CD4-positive, alpha-beta T cell treated with Interleukin-2 at 100 ng/mL for 4 hours (primary cell): Measurements from ENCODE around the gene TMEM181.
"Not testable (repeated sequence)": the region's sequence is repeated elsewhere in the genome, so short reads cannot be mapped to it uniquely, and the experiment has no call there.

ENCODE experiments used
- DNase-seq: peaks from one replicate; pipeline ENCODE4 v3.0.0-alpha.2; 2020; ENCODE audit warnings: low spot score

Gene TMEM181, protein sequence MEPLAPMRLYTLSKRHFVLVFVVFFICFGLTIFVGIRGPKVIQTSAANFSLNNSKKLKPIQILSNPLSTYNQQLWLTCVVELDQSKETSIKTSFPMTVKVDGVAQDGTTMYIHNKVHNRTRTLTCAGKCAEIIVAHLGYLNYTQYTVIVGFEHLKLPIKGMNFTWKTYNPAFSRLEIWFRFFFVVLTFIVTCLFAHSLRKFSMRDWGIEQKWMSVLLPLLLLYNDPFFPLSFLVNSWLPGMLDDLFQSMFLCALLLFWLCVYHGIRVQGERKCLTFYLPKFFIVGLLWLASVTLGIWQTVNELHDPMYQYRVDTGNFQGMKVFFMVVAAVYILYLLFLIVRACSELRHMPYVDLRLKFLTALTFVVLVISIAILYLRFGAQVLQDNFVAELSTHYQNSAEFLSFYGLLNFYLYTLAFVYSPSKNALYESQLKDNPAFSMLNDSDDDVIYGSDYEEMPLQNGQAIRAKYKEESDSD

DNA sequence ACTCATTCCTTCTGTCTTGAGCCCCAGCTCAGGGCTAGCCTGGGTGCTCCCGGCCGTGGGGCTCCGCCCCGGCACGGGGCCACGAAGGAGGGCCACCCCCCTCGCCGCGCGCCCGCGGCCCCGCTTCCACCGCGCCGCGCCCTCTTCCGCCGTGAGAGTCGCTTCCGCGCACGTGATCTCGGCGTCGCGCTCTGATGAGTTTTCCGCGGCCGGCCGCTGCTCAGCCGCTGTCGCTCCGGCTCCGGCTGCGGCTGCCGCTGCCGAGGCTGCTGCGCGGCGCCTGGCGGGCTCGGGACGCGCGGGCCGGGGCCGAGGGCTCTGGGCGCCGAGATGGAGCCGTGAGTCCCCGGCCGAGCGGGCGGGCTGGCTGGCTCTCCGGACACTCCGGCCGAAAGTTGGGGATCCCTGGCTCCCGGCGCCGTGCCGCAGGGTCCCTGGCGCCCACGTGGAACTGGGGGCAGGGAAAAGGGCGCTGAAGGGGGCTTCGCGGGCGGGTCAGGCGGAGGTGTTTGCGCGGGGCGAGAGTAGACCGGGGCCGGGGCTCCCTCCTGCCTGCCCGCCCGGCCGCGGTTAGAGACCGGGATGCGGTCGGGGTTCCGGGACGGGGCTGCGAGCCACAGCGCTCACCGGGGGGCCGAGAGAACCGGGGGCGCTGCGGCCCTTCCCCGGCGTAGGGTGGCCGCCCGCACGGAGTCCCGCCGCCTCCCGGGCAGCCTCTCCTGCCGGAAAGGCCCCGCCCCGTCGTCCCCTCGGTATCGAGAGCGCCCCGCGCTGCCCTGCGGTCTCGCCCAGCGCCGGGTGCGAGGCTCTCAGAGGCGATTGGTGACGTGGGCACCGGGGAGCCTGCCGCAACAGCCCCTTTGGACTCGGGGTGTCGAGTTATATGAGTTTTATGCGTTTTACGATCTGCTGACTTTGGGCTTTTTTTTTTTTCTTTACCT is at the start of gene TMEM181:
TSS of gene TMEM181 (plus strand) at position 197 of the 941 bp plus-strand sequence. CDS start at position 331, 134 bp downstream.
- peak; percentile 87 for DNase-seq

DNA sequence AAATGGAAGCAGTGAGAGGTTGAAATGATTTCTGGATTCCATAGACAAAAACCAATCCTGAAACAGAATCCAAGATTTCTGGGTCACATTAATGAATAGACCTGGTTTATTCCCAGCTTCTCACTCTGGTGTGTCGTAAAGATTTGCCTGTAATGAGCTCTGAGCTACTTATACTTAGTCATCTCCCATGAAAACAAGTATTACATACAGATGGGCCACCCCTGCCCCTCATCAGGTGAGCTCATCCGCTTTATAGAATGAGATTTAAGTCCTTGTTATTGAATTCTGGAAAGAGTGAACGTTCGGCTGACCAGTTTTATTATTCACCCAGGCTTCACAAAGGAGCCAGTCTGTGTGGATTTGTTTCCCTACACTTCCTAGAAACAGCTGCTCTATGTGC is 47.1 kb upstream of the TMEM181 start:
- DNase-seq, result no peak

DNA sequence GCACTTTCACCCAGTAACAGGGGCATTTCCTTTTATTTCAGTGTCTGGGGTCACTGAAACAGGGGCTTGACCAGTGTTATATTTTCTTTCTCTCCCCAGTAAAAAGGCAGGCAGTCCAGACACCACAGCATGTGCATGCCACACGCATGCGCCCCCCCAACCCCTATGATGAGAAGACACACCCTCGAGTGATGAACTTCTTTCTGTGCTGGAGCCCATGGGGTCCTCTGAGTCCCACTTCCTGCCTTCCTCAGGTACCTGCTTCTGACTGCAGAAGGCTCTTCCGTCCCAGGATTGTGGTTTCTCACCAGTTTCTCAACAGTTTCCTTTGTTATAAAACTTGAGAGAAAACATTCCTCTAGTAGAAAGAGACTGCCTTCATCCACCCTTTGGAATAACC is 45.7 kb upstream of the TMEM181 start:
- DNase-seq, result no peak

DNA sequence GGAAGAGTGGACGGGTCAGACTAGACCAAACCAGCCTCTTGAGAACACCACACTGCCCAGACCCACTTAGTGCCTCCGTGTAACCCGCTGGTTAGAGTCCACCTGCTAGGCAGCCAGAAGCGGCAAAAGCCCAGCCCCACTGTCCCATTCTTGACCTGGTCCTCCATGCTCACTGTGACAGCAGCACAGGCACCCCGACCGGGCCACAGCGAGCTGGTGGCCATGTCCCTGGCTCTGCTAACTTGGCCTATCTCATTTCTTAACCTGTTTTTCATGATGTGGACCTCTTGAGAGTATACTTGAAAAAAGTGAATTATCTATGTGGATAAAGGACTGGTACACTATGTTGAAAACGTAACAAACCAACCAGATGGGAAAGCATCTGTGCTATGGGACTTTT is 44.9 kb upstream of the TMEM181 start:
- DNase-seq, result no peak

DNA sequence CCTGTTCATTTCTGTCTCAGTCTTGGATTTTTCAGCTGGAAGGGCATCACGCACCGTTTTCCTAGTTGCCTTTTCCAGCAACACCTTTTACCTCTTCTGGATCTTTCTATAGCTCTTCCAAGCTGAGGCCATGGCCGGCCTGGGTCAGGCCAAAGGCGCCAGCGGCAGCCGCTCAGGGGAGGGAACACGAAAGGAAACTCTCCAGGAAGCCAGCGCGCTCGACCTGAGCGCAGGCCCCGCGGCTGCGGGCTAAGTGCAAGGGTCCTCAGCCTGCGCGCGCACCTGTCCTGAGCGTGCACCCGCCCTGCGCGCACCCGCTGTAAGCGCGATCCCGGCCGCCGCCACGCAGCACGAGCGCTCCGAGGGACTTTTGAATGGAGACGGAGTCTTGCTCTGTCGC is 43.8 kb upstream of the TMEM181 start:
- DNase-seq, result no peak

DNA sequence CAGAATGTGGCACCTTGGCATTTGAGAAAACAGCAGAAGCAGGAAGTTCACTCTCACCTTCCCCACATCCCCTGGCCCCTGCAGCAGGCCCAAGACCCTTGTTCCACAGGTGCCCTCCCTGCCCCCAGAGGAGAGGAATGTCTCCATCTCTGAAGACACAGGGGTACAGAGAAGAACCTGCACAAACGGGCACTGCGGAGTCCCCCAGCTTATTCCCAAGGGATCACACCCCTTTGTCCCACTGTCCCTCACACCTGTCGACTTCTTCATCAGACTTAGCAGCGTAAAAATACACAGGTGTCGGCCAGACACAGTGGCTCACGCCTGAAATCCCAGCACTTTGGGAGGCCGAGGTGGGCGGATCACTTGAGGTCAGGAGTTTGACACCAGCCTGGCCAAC is 42.9 kb upstream of the TMEM181 start:
- DNase-seq, result no peak

DNA sequence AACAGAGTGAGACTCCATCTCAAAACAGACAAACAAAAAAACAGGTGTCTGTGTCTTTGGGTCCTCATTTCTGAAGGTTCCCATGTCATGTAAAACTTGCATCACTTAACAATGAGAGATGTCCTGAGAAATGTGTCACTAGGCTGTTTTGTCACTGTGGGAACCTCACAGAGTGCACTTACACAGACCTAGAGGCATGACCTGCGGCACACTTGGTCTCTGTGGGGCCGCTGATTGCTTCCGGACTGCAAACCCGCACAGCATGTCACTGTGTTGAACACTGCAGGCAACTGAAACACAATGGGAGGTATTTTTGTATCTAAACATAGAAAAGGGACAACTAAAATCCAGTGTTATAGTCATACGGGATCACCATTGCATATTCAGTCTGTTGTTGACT is 42.3 kb upstream of the TMEM181 start:
- no peak for DNase-seq

DNA sequence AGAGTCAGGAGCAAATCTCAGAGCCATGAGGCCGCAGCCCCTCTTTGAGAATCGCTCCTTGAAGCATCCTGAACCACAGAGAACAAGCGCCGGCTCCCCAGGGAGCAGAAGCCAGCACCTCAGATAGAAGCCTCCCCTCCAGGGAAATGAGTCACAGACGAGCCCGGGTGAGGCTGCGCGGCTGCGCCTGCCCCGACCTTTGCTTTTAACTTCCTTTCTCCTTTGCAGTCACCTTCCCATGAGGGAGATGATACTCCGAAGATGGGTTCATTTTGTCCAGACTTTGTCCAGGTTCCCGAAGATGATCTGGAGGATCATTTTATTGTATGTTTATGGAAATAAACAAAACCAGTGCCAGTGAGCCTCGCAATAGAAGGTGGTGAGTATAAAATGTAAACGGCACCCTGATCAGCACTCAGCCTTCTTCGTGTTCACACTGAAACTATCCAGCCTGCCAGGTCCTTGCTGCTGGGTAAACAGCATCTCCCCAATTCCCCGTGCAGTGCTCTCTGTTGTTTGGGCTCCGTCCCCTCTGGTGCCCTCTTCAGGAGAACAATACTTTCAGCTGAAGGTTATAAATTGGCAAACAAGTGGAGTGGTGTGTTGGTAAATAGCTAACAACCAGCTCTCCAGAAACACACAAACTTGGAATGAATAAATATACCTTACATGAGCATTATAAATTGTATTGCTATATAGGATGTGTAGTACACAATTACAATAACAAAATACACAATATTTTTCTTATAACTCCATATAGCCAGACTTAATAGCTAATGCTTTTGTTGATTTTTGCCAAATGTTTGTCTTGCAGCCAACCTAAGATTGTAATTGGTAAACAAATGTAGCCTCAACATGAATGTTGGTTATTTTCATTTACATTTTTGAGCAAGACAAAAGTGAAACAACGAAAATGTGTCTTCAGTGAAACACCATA is 41.4 kb upstream of the TMEM181 start:
- DNase-seq, result peak; percentile 69

DNA sequence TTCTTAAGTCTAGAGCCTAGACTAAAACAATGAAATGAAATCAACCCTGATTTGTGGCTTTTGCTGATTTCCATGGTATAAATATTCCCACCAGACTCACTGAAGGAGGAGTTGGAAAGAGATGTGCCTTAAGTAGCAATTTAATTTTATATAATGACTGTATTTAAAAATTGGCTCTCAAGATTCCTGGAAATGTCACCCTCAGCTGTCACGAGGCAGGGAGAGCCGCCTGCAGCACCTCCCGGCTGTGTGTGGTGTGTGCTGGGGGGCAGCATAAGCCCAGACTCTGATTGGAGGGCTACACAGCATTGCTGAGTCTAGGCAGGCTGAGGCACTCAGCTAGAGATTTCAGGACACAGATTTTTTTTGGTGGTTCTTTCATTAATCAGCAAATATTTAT is 40.6 kb upstream of the TMEM181 start:
- DNase-seq, result no peak

DNA sequence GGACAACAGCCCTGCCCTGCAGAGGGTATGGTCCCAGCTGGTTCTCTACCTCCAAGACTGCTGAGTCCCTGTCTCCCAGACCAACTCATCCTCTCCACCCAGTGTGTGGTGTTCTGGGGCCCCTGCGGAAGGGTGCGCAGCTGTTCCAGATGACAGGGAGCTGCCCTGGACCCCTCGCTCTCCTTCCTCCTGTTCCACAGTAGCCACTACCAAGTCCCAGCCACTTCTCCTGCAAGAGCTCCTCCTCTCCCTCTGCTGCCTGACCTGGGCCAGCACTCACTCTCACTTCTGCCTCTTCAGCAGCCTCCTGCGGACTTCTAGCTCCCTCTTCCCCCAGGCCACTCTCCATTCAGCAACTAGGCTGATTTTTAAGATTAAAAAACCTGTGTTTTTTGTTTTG is 40.1 kb upstream of the TMEM181 start:
- no peak for DNase-seq

DNA sequence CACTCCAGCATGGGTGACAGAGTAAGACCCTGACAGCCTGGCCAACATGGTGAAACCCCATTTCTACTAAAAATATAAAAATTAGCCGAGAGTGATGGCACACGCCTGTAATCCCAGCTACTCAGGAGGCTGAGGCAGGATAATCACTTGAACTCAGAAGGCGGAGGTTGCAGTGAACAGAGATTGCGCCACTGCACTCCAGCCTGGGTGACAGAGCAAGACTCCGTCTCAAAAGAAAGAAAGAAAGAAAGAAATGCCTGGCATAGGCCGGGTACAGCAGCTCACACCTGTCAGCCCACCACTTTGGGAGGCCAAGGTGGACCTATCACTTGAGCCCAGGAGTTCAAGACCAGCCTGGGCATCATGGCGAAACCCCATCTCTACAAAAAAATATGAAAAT is 38.9 kb upstream of the TMEM181 start:
- not testable (repeated sequence) for DNase-seq

DNA sequence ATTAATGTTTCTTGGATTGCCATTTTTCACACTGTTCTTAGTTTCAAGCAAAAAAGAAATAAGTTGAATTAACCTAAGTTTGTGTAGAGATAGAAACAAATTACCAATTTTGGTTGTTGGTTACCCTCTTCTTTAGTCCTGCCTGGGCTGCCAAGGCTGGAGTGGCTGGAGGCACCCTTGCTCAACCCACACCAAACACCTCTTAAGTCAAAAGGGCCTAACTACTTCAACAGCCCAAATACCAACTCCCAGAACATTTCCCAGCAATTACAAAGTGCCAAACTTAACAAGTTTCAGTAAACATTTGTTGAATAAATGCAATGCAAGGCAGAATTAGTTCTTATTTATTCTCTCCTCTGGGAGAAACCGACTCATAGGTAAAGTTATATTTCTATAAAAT is 38.1 kb upstream of the TMEM181 start:
- no peak for DNase-seq

DNA sequence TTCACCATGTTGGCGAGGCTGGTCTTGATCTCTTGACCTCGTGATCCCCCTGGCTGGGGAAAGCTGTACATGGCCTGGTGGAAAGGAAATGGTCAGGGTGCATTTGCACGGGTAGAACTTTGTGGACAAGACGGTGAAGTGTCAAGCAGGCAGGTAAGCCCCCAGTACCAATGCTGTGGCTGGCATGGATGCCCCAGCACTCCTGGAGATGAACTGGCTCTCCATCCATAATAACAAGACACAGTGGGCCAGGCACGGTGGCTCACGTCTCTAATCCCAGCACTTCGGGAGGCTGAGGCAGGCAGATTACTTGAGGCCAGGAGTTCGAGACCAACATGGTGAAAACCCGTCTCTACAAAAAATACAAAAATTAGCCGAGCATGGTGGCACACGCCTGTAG is 37.3 kb upstream of the TMEM181 start:
- no peak for DNase-seq

DNA sequence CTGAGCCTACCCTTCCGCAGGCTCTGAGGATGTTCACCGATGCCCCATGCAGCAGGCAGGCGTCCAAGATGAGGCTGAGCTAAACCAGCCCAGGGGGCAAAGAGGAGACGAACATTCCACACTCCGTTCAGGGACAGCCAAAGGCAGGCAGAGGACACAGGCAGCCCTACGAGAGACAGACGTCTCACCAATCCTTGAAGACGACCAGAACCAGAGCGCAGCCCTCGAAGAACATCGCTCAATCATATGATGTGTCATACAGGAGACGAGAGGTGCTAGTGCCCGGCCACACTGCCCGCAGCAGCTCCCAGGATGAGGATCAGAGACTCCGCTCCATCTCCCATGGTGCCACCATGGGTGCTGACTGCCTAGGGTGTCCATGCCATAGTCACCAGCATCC is 35.6 kb upstream of the TMEM181 start:
- DNase-seq, result no peak

DNA sequence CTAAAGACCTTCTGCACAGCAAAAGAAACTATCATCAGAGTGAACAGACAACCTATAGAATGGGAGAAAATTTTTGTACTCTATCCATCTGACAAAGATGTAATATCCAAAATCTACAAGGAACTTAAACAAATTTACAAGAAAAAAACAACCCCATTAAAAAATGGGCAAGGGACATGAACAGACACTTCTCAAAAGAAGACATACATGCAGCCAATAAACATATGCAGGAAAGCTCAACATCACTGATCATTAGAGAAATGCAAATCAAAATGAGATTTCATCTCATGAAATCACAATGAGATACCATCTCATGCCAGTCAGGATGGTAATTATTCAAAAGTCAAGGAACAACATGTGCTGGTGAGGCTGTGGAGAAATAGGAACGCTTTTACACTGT is 32.0 kb upstream of the TMEM181 start:
- not testable (repeated sequence) for DNase-seq

DNA sequence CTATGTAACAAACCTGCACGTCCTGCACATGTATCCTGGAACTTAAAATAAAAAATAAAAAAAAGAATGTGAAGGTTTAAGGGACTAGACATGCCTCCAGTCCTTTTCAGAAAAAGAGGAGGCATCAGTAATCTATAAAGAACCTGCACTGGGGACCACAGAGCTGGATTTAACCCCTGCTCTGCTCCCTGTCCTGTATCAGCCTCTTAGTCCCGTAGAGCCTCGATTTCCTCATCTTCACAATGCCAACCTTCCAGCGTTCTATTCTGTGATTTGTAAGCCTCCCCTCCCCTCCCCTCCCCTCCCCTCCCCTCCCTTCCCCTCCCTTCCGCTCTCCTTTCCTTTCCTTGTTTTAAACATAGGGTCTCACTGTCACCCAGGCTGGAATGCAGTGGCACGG is 31.1 kb upstream of the TMEM181 start:
- no peak for DNase-seq

DNA sequence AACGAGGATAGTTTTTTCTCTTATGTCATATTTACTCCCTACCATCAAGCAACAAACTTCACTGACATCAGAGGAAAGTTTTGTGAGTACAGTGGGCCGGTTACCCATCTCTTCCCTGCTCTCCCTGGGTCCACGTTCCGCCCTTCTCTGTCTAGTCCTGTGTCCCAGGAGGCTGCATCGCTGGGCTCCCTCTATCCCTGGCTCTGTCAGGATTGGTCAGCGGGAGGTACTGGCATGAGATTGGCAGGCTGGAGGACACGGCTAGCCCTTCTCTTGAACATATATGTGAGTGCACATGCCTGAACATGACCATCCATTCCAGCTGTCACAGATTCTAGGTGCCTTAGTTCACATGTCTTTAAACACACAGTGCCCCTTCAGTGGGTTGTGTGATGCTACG is 30.3 kb upstream of the TMEM181 start:
- no peak for DNase-seq

DNA sequence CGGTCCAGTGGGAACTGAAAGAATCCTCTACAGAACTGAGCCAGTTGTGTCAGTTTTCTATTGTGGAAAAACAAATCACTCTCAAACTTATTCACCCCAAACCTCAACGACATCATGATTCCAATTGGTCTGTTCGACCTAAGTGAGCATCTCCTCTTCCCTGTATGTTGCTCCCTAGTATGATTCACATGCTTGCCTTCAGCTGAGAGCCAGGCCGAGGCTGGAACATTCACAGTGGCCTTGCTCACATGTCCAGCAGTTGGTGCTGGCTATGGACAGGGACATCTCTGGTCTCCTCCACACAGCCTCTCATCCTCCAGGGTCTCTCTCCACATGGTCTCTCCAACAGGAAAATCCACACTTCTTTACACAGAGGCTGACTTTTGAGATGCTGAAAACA is 28.3 kb upstream of the TMEM181 start:
- no peak for DNase-seq

DNA sequence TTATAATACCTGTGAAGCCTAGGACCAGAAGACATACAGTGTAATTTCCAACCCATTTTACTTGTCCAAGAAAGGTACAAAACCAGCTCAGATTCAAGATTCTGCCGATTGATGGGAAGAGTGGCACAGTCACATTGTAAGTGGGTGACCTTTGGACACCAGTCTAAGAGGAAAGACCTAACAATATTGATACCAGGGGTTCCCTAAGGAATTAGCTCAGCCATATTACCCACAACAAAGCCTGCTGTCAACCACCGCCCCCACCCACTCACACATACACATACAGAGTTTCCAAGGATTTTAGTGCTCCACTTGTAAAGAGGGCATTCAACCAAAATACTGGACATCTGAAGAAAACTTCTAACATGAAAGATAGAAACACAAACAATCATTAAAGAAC is 27.9 kb upstream of the TMEM181 start:
- no peak for DNase-seq

DNA sequence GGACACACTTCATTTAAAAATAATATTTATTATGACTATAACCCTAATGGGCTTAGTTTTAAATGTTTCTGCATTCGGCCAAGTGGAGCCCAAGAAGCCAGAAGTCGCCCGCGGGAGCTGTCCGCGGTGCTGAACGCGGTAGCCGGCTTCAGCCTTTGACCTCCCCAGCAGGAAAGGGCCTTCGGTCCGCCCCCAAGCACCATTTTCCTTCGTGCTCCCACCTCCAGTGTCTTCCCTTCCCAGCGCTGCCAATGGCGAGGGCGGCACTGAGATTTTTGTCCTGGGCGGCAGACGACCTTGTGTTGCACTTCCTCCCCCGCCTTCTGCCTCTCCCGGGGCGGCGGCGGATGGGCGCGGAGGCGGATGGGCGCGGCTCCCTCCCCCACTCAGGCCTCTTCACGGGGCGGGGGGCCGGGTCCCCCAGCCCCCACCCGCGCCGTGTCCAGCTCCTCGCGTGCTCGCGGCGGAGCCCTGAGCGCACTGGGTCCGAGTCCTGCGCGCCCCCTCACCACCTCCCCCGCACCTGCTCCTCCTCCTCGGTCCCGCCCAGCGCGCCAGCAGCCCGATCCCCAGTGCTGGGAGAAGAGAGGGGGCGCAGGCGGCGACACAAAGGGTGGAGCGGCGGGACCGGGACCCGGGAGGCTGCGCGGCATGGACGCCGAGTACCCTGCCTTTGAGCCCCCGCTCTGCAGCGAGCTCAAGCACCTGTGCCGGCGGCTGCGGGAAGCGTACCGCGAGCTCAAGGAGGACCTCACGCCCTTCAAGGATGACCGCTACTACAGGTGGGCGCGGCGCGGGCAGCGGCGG is 23.6 kb upstream of the TMEM181 start:
- peak; percentile 69 for DNase-seq
